GM23248 (cell line): Measurements from ENCODE around the gene SERTAD1.

Source experiments
- EZH2 ChIP-seq: fragments of 200-600 bp; sonication (generic); IDR thresholded peaks from 2 replicates; pipeline ENCODE4 v1.6.1; 2018; ENCODE audit warnings: antibody characterized with exemption, mild to moderate bottlenecking; ENCODE audit not compliant: insufficient read depth, poor library complexity, severe bottlenecking
- EZH2phosphoT487 ChIP-seq: fragments of 200-600 bp; sonication (generic); IDR thresholded peaks from 2 replicates; pipeline ENCODE4 v1.6.1; 2018; ENCODE audit warnings: antibody characterized with exemption, moderate library complexity, mild to moderate bottlenecking, low read depth; ENCODE audit not compliant: insufficient read depth

- no peak for TF ChIP-seq EZH2
- TF ChIP-seq EZH2phosphoT487: no peak
Measured at GRCh38 chr19:40398417-40399131, 27.2 kb downstream of the SERTAD1 start.
